Measurements from ENCODE around the gene TRIM66. TPM values are rescaled to one million over a fixed set of nuclear protein-coding genes. Genes with fewer than 3 reads are reported as not detected.

The TRIM66 gene
- total RNA-seq, 4 donors from 2014 or later: 2.2 to 5.4 (median 3.1) TPM

DNA sequence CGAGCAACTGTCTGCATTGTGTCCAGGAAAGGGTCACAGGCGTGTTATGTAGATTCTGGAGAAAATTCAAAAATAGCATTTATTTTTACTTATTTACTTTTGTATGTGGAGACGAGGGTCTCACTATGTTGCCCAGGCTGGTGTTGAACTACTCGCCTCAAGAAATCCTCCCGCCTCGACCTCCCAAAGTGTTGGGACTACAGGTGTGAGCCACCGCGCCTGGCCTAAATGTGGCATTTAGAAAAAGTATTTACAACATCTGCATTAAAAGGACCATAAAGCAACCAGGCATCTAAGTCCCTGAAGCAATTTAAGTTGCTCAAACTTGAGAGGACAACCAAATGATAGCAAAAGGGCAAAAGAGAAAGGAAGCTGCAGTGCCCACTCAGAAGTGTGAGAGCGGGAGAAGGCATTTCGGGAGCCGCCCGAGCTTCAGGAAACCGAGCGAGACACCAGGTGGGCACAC, 595 bp downstream of the TRIM66 start:
- TF ChIP-seq EP300 (IDR thresholded peaks at IDR 0.05) (no peak), POLR2AphosphoS5 (IDR thresholded peaks at IDR 0.05) (no peak), POLR2A (IDR thresholded peaks at IDR 0.05; ENCODE audit: low read depth) (no peak)
- TF ChIP-seq, protein P1, sequence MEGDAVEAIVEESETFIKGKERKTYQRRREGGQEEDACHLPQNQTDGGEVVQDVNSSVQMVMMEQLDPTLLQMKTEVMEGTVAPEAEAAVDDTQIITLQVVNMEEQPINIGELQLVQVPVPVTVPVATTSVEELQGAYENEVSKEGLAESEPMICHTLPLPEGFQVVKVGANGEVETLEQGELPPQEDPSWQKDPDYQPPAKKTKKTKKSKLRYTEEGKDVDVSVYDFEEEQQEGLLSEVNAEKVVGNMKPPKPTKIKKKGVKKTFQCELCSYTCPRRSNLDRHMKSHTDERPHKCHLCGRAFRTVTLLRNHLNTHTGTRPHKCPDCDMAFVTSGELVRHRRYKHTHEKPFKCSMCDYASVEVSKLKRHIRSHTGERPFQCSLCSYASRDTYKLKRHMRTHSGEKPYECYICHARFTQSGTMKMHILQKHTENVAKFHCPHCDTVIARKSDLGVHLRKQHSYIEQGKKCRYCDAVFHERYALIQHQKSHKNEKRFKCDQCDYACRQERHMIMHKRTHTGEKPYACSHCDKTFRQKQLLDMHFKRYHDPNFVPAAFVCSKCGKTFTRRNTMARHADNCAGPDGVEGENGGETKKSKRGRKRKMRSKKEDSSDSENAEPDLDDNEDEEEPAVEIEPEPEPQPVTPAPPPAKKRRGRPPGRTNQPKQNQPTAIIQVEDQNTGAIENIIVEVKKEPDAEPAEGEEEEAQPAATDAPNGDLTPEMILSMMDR (IDR thresholded peaks at IDR 0.05): no peak
- intact Hi-C loops (cut with DNase I): loop anchor here (2.0 to 10.0 kb wide), 3 partner anchors 129 to 233 kb away; partner anchors contain the start of gene AKIP1

DNA sequence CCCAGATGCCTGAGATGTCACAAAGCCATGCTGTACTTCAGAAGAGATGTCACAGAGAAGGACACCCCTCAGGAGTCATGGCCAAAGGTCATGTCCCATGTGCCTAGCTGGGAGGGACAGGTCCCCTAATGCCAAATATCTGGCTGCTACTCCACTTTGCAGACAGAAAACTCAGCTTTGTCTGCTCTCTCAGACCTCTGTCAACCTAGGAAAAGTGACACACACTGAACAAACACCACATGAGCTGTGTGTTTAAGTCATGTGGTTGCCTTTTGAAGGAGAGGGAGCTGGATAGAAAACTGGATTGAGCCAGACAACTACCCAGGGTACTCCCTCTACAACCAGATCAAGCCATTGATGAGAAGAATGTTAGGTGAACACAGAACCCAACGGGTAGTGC, 3.5 kb downstream of the TRIM66 start:
- TF ChIP-seq, protein P1 (IDR thresholded peaks at IDR 0.05): no peak
- TF ChIP-seq POLR2AphosphoS5 (IDR thresholded peaks at IDR 0.05) (no peak), EP300 (IDR thresholded peaks at IDR 0.05) (no peak), POLR2A (IDR thresholded peaks at IDR 0.05; ENCODE audit: low read depth) (no peak)
- Histone ChIP-seq H3K27ac (replicated peaks in 1 of 4) (no peak overlapping the region), H3K9me3 (no peaks in the 10 kb centered on the region), H3K4me3 (no peak overlapping the region), H3K27me3 (no peaks in the 10 kb centered on the region), H3K36me3 (peaks cover 2 to 9% (median 3%) of the 10 kb centered on the region in 4 donors), H3K4me1 (peaks cover 14 to 17% (median 16%) of the 10 kb centered on the region in 4 donors)
- no peak for DNase-seq (ENCODE audit: extremely low spot score)
- WGBS: 91% methylated on average over 1 of the region's 1 CpG
- intact Hi-C loops (cut with DNase I): no loop called here

More for the DNA sequence above, 595 bp downstream of the TRIM66 start:
- DNase-seq (ENCODE audit: extremely low spot score): no peak
- 33% methylated on average over 14 of the region's 14 CpGs for WGBS
- H3K36me3 ChIP-seq: peaks cover 26 to 38% (median 31%) of the 10 kb centered on the region in 4 donors
- H3K27ac ChIP-seq (replicated peaks in 1 of 4): peak overlapping the region; percentile 93 to 98 (median 95)
- H3K4me3 ChIP-seq: peak overlapping the region; percentile 79 to 92 (median 82)
- H3K9me3 ChIP-seq: no peaks in the 10 kb centered on the region
- H3K4me1 ChIP-seq: peaks cover 20 to 31% (median 29%) of the 10 kb centered on the region in 4 donors
- H3K27me3 ChIP-seq: no peaks in the 10 kb centered on the region

DNA sequence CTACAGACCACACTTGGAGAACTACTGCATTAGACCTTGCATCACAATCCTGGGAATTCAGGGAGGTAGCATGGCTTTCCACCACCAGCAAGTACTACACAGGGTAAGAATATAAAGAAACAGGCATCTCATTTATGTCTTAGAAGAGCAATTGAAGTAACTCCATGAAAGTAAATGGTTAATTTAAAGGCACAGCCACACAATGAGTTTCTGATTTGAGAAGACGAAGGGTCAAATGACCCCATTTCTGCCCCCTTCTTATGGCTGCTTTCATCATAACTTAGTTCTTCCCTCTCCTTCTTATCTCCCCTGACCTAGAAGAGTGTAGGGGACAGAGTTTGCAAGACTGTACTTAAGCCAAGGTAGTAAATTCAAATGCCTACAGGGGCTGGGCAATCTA, 6.0 kb downstream of the TRIM66 start:
- no peak overlapping the region for H3K4me3 ChIP-seq
- no peaks in the 10 kb centered on the region for H3K27me3 ChIP-seq
- no peak for TF ChIP-seq POLR2A (IDR thresholded peaks at IDR 0.05; ENCODE audit: low read depth)
- no peak for TF ChIP-seq POLR2AphosphoS5 (IDR thresholded peaks at IDR 0.05)
- no peak for TF ChIP-seq EP300 (IDR thresholded peaks at IDR 0.05)
- TF ChIP-seq, protein P1 (IDR thresholded peaks at IDR 0.05): no peak
- peaks cover 12 to 15% (median 15%) of the 10 kb centered on the region in 4 donors for H3K4me1 ChIP-seq
- H3K27ac ChIP-seq (replicated peaks in 1 of 4): no peak overlapping the region
- peaks cover 0 to 6% (median 0%) of the 10 kb centered on the region in 4 donors for H3K36me3 ChIP-seq
- WGBS: 96% methylated on average over 1 of the region's 1 CpG
- intact Hi-C loops (cut with DNase I): no loop called here
- H3K9me3 ChIP-seq: no peaks in the 10 kb centered on the region
- no peak for DNase-seq (ENCODE audit: extremely low spot score)

DNA sequence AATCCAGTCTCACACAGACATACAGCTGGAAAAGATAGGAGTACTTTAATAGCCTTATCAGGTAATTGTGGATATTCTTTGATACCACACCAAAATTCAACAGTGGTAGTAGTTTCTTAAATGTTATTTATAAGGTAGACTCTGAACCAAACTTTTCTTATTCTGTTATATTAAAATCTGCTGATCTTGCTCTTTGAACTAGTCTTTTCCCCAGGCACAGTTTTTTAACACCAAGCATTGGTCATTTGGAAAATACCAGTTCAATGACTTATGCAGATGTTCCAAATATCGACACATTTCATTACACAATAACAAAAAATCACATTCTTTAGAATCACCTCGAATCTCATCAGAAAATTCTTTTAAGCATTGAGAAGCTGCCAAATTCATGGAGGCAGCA, 7.6 kb downstream of the TRIM66 start:
- 100% methylated on average over 2 of the region's 2 CpGs for WGBS
- Histone ChIP-seq H3K9me3 (no peaks in the 10 kb centered on the region), H3K27ac (replicated peaks in 1 of 4) (no peak overlapping the region), H3K4me1 (peaks cover 16 to 22% (median 21%) of the 10 kb centered on the region in 4 donors), H3K36me3 (peaks cover 0 to 6% (median 0%) of the 10 kb centered on the region in 4 donors), H3K27me3 (no peaks in the 10 kb centered on the region), H3K4me3 (no peak overlapping the region)
- intact Hi-C loops (cut with DNase I): loop anchor here (5.0 kb wide), 1 partner anchor 287 kb away; the partner anchor contains the start of gene TMEM9B
- TF ChIP-seq EP300 (IDR thresholded peaks at IDR 0.05) (no peak), POLR2A (IDR thresholded peaks at IDR 0.05; ENCODE audit: low read depth) (no peak), POLR2AphosphoS5 (IDR thresholded peaks at IDR 0.05) (no peak)
- TF ChIP-seq, protein P1 (IDR thresholded peaks at IDR 0.05): no peak
- DNase-seq (ENCODE audit: extremely low spot score): no peak
